ENCODE data around the gene RAD51B.

GRCh38 chr14:68675233-68675577, 855.6 kb downstream of the RAD51B start:
- TF ChIP-seq CTCF (IDR thresholded peaks at IDR 0.05) (no peak), POLR2A (IDR thresholded peaks at IDR 0.05) (no peak), POLR2AphosphoS5 (IDR thresholded peaks at IDR 0.05) (no peak)
